ENCODE data around the gene ORAI2.

ORAI2 gene

DNA sequence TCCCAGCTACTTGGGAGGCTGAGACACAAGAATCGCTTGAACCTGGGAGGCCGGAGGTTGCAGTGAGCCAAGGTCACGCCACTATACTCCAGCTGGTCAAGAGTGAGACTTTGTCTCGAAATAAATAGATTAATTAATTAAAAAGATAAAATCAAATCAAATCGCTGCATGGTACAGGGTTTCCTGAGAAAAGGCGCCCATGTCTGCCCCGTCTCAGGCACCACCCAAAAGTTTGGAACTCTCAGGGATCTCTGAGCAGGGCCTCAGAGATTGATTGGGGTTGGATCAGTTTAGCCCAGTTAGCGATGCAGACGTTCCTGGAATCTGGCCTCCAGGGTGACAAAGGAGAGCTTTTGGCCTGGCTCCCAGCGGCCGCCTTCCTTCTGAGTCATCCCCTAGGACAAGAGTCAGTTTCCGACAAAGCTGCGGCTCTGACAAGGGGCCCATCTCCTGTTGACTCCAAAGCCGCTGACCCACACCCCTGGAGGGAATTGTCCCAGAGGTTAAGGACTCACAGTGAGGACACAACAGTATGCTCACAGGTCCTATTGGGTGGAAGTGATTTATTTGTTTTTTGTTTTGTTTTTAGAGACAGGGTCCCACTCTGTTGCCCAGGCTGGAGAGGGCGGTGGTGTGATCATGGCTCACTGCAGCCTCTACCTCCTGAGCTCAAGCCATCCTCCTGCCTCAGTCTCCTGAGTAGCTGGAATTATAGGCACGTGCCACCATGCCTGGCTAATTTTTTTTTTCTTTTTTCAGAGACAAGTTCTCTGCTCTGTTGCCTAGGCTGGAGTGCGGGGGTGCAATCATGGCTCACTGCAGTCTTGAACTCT, 6.8 kb downstream of the ORAI2 start:
- no peaks in the 10 kb centered on the region for H3K27me3 ChIP-seq (ENCODE audit: control insufficient read depth in 2 of 2, insufficient read depth in 2 of 2, low read length in 2 of 2)
- H3K9me3 ChIP-seq (ENCODE audit: control insufficient read depth in 2 of 2, low read length in 2 of 2), result no peaks in the 10 kb centered on the region
- H3K27ac ChIP-seq (ENCODE audit: low read depth in 2 of 2, low read length in 2 of 2), result no peak overlapping the region
- H3K4me3 ChIP-seq (ENCODE audit: low read length in 2 of 2), result no peak overlapping the region
- no peak overlapping the region for H3K9ac ChIP-seq (ENCODE audit: low read depth in 1 of 2, low read length in 2 of 2)
- H3K4me1 ChIP-seq (ENCODE audit: control insufficient read depth in 2 of 2, insufficient read depth in 2 of 2, low read length in 2 of 2), result no peaks in the 10 kb centered on the region
- no peaks in the 10 kb centered on the region for H3K36me3 ChIP-seq (ENCODE audit: control insufficient read depth in 2 of 2, insufficient read depth in 2 of 2, low read length in 2 of 2)

DNA sequence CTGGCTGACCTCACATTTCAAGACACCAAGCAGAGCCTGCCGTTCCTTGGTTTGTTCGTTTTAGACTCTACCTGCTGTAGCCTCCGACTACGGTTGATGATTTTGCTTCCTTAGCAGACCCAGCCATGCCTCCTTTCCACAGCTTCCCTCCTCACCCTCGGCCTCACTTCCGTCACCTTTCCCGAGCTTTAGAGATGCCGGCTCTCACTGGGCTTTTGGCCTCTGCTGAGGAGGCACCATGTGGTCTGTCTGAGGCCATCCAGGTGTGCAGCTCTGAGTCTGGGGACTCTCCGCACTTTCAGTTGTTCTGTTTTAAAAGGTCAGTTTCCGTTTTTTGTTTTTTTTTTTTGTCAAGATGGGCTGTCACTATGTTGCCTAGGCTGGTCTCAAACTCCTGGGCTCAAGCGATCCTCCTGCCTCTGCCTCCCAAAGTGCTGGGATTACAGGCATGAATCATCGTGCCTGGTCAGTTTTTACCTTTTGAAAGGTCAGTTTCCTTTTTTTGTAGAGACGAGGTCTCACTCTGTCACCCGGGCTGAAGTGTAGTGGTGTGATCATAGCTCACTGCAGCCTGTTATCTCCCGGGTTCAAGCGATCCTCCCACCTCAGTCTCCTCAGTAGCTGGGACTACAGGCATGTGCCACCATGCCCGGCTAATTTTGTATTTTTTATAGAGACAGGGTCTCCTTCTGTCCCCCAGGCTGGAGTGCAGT, 11.7 kb downstream of the ORAI2 start:
- Histone ChIP-seq H3K9me3 (ENCODE audit: control insufficient read depth in 2 of 2, low read length in 2 of 2) (no peaks in the 10 kb centered on the region), H3K27ac (ENCODE audit: low read depth in 2 of 2, low read length in 2 of 2) (peak overlapping the region in 1 of 2 donors; percentile 58), H3K4me1 (ENCODE audit: control insufficient read depth in 2 of 2, insufficient read depth in 2 of 2, low read length in 2 of 2) (no peaks in the 10 kb centered on the region), H3K9ac (ENCODE audit: low read depth in 1 of 2, low read length in 2 of 2) (no peak overlapping the region), H3K4me3 (ENCODE audit: low read length in 2 of 2) (no peak overlapping the region), H3K36me3 (ENCODE audit: control insufficient read depth in 2 of 2, insufficient read depth in 2 of 2, low read length in 2 of 2) (peaks cover 0 to 12% of the 10 kb centered on the region in 2 donors), H3K27me3 (ENCODE audit: control insufficient read depth in 2 of 2, insufficient read depth in 2 of 2, low read length in 2 of 2) (no peaks in the 10 kb centered on the region)

DNA sequence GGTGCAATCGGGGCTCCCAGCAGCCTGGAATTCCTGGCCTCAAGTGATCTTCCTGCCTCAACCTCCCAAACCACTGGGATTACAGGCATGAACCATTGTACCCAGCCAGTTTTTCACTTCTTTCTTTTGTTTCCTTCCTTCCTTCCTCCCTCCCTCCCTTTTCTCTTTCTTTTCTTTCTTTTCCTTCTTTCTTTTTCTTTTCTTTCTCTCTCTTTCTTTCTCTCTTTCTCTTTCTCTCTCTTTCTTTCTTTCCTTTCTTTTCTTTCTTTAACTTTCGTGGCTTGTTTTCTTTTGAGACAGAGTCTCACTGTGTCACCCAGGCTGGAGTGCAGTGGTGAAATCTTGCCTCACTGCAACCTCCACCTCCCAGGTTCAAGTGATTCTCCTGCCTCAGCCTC, 12.3 kb downstream of the ORAI2 start:
- H3K27ac ChIP-seq (ENCODE audit: low read depth in 2 of 2, low read length in 2 of 2), result peak overlapping the region in 1 of 2 donors; percentile 58
- H3K36me3 ChIP-seq (ENCODE audit: control insufficient read depth in 2 of 2, insufficient read depth in 2 of 2, low read length in 2 of 2), result peaks cover 0 to 12% of the 10 kb centered on the region in 2 donors
- H3K9ac ChIP-seq (ENCODE audit: low read depth in 1 of 2, low read length in 2 of 2), result no peak overlapping the region
- no peak overlapping the region for H3K4me3 ChIP-seq (ENCODE audit: low read length in 2 of 2)
- H3K9me3 ChIP-seq (ENCODE audit: control insufficient read depth in 2 of 2, low read length in 2 of 2), result no peaks in the 10 kb centered on the region
- no peaks in the 10 kb centered on the region for H3K27me3 ChIP-seq (ENCODE audit: control insufficient read depth in 2 of 2, insufficient read depth in 2 of 2, low read length in 2 of 2)
- no peaks in the 10 kb centered on the region for H3K4me1 ChIP-seq (ENCODE audit: control insufficient read depth in 2 of 2, insufficient read depth in 2 of 2, low read length in 2 of 2)

DNA sequence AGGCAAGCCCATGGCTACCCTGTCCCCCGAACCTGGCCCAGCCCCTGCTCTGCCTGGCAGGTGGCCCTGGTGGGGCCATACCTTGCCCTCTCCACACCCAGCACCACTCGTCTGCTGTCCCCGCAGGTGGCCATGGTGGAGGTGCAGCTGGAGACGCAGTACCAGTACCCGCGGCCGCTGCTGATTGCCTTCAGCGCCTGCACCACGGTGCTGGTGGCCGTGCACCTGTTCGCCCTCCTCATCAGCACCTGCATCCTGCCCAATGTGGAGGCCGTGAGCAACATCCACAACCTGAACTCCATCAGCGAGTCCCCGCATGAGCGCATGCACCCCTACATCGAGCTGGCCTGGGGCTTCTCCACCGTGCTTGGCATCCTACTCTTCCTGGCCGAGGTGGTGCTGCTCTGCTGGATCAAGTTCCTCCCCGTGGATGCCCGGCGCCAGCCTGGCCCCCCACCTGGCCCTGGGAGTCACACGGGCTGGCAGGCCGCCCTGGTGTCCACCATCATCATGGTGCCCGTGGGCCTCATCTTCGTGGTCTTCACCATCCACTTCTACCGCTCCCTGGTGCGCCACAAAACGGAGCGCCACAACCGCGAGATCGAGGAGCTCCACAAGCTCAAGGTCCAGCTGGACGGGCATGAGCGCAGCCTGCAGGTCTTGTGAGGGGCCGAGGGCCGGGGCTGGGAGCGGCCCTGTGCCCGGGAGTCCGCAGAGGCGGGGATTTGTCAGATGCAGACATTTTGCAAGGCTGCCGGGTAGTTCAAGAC, 13.2 kb downstream of the ORAI2 start:
- peak overlapping the region in 1 of 2 donors; percentile 38 for H3K27ac ChIP-seq (ENCODE audit: low read depth in 2 of 2, low read length in 2 of 2)
- no peaks in the 10 kb centered on the region for H3K27me3 ChIP-seq (ENCODE audit: control insufficient read depth in 2 of 2, insufficient read depth in 2 of 2, low read length in 2 of 2)
- H3K4me1 ChIP-seq (ENCODE audit: control insufficient read depth in 2 of 2, insufficient read depth in 2 of 2, low read length in 2 of 2), result no peaks in the 10 kb centered on the region
- H3K4me3 ChIP-seq (ENCODE audit: low read length in 2 of 2), result no peak overlapping the region
- H3K9me3 ChIP-seq (ENCODE audit: control insufficient read depth in 2 of 2, low read length in 2 of 2), result no peaks in the 10 kb centered on the region
- no peak overlapping the region for H3K9ac ChIP-seq (ENCODE audit: low read depth in 1 of 2, low read length in 2 of 2)
- H3K36me3 ChIP-seq (ENCODE audit: control insufficient read depth in 2 of 2, insufficient read depth in 2 of 2, low read length in 2 of 2), result peaks cover 0 to 12% of the 10 kb centered on the region in 2 donors

DNA sequence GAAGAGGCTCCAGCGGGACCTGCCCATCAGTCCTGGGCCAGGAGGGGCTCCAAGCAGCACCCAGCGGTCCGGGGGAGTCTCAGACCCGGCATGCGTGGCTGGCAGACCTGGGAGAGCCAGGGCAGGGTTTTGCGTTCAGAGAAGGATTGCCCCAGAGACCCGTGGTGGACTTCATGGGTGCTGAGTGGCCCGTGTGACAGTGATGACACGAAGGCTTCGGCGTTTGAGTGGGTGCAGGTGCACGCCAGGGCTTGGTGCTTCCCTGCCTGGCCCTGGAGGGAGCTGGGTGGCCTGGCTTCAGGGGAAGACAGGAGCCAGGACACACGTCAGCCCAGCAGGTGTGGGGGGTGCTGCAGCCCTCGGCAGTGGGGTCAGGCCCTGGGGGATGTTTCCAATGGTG, 13.9 kb downstream of the ORAI2 start:
- Histone ChIP-seq H3K9me3 (ENCODE audit: control insufficient read depth in 2 of 2, low read length in 2 of 2) (no peaks in the 10 kb centered on the region), H3K27me3 (ENCODE audit: control insufficient read depth in 2 of 2, insufficient read depth in 2 of 2, low read length in 2 of 2) (no peaks in the 10 kb centered on the region), H3K9ac (ENCODE audit: low read depth in 1 of 2, low read length in 2 of 2) (no peak overlapping the region), H3K27ac (ENCODE audit: low read depth in 2 of 2, low read length in 2 of 2) (no peak overlapping the region), H3K4me3 (ENCODE audit: low read length in 2 of 2) (no peak overlapping the region), H3K4me1 (ENCODE audit: control insufficient read depth in 2 of 2, insufficient read depth in 2 of 2, low read length in 2 of 2) (no peaks in the 10 kb centered on the region), H3K36me3 (ENCODE audit: control insufficient read depth in 2 of 2, insufficient read depth in 2 of 2, low read length in 2 of 2) (peaks cover 0 to 12% of the 10 kb centered on the region in 2 donors)

DNA sequence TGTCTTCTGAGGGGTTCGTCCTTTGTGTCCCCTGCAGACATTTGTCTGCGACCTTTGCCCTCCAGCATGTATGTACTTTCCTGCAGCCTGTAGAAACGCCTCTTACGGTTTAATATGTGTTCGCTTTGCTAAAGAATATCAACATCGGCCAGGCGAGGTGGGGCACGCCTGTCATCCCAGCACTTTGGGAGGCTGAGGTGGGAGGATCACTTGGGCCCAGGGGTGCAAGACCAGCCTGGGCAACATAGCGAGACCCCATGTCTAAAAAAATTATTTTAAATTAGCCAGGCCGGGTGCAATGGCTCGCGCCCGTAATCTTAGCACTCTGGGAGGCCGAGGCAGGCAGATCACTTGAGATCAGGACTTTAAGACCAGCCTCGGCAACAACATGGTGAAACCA, 15.8 kb downstream of the ORAI2 start:
- Histone ChIP-seq H3K27me3 (ENCODE audit: control insufficient read depth in 2 of 2, insufficient read depth in 2 of 2, low read length in 2 of 2) (no peaks in the 10 kb centered on the region), H3K4me1 (ENCODE audit: control insufficient read depth in 2 of 2, insufficient read depth in 2 of 2, low read length in 2 of 2) (no peaks in the 10 kb centered on the region), H3K9me3 (ENCODE audit: control insufficient read depth in 2 of 2, low read length in 2 of 2) (no peaks in the 10 kb centered on the region), H3K27ac (ENCODE audit: low read depth in 2 of 2, low read length in 2 of 2) (no peak overlapping the region), H3K9ac (ENCODE audit: low read depth in 1 of 2, low read length in 2 of 2) (no peak overlapping the region), H3K4me3 (ENCODE audit: low read length in 2 of 2) (no peak overlapping the region), H3K36me3 (ENCODE audit: control insufficient read depth in 2 of 2, insufficient read depth in 2 of 2, low read length in 2 of 2) (peaks cover 0 to 12% of the 10 kb centered on the region in 2 donors)

DNA sequence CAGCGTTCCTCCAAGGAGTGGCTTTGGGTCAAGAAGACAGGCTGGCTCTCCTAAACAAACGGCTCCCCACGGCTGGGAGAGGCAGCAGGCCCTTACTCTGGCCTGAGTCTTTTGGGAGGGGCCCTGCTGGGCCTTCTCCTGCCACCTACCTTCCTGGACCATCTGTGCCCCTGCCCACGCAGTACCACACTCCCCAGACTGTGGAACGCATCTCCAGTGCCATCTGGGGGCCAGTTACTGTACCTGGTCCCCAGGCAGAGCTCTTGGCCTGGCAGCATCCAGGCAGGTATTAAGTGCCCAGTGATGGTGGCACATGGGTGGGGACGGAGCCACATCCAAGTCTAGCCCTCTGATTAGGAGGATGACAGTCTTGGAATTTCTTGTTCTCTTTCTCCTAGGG, 16.9 kb downstream of the ORAI2 start:
- H3K4me1 ChIP-seq (ENCODE audit: control insufficient read depth in 2 of 2, insufficient read depth in 2 of 2, low read length in 2 of 2), result no peaks in the 10 kb centered on the region
- no peak overlapping the region for H3K4me3 ChIP-seq (ENCODE audit: low read length in 2 of 2)
- no peaks in the 10 kb centered on the region for H3K27me3 ChIP-seq (ENCODE audit: control insufficient read depth in 2 of 2, insufficient read depth in 2 of 2, low read length in 2 of 2)
- H3K9ac ChIP-seq (ENCODE audit: low read depth in 1 of 2, low read length in 2 of 2), result no peak overlapping the region
- no peaks in the 10 kb centered on the region for H3K9me3 ChIP-seq (ENCODE audit: control insufficient read depth in 2 of 2, low read length in 2 of 2)
- H3K27ac ChIP-seq (ENCODE audit: low read depth in 2 of 2, low read length in 2 of 2), result no peak overlapping the region
- peaks cover 0 to 12% of the 10 kb centered on the region in 2 donors for H3K36me3 ChIP-seq (ENCODE audit: control insufficient read depth in 2 of 2, insufficient read depth in 2 of 2, low read length in 2 of 2)

DNA sequence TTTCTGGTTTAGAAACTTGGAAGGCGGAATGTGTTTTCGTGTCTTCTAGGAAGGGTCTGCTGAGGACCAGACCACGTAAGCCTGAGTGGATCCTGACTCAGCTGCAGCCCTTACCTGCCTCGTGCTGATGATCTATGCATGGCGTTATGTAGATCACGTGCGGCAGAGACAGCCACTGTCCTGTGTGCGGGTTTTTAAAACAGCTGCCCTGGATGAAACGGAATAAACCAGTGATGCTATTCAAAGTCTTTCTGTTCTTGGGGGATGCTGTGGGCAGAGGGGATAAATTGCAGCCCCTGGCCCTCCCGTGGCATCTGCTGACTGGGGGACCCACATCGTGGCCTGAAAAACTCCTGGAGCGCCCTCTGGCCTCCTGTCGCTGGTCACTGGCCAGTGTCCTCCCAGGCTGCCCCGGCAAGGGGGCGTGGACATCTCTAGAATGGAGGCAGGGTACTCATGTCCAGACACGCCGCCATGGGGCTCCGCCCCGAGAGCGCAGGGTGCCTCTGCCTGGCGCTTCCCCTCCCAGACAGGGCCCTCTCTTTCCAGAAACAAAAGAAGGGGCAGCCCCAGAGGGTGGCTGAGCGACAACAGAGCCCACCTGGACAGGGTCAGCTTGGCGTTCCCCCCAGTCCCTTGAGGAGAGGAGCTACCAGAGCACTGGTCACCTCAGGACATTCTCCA, 18.1 kb downstream of the ORAI2 start:
- no peak overlapping the region for H3K4me3 ChIP-seq (ENCODE audit: low read length in 2 of 2)
- H3K36me3 ChIP-seq (ENCODE audit: control insufficient read depth in 2 of 2, insufficient read depth in 2 of 2, low read length in 2 of 2), result peaks cover 0 to 12% of the 10 kb centered on the region in 2 donors
- H3K4me1 ChIP-seq (ENCODE audit: control insufficient read depth in 2 of 2, insufficient read depth in 2 of 2, low read length in 2 of 2), result no peaks in the 10 kb centered on the region
- H3K27ac ChIP-seq (ENCODE audit: low read depth in 2 of 2, low read length in 2 of 2), result no peak overlapping the region
- no peak overlapping the region for H3K9ac ChIP-seq (ENCODE audit: low read depth in 1 of 2, low read length in 2 of 2)
- H3K9me3 ChIP-seq (ENCODE audit: control insufficient read depth in 2 of 2, low read length in 2 of 2), result no peaks in the 10 kb centered on the region
- H3K27me3 ChIP-seq (ENCODE audit: control insufficient read depth in 2 of 2, insufficient read depth in 2 of 2, low read length in 2 of 2), result no peaks in the 10 kb centered on the region

DNA sequence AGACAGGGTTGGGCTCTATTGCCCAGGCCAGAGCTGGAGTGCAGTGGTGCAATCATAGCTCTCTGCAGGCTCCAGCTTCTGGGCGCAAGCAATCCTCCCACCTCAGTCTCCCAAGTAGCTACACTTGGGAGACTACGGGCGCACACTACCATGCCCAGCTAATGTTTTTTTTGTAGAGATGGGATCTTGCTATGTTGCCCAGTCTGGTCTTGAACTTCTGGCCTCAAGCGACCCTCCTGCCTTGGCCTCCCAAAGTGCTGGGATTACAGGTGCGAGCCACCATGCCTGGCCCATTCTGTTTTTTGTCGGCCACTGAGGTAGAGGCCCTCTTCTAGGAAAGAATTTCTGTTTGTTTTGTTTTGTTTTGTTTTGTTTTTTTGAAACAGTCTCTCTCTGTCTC, 19.1 kb downstream of the ORAI2 start:
- H3K27me3 ChIP-seq (ENCODE audit: control insufficient read depth in 2 of 2, insufficient read depth in 2 of 2, low read length in 2 of 2), result no peaks in the 10 kb centered on the region
- no peak overlapping the region for H3K27ac ChIP-seq (ENCODE audit: low read depth in 2 of 2, low read length in 2 of 2)
- H3K9me3 ChIP-seq (ENCODE audit: control insufficient read depth in 2 of 2, low read length in 2 of 2), result no peaks in the 10 kb centered on the region
- H3K4me1 ChIP-seq (ENCODE audit: control insufficient read depth in 2 of 2, insufficient read depth in 2 of 2, low read length in 2 of 2), result no peaks in the 10 kb centered on the region
- H3K4me3 ChIP-seq (ENCODE audit: low read length in 2 of 2), result no peak overlapping the region
- H3K9ac ChIP-seq (ENCODE audit: low read depth in 1 of 2, low read length in 2 of 2), result no peak overlapping the region
- H3K36me3 ChIP-seq (ENCODE audit: control insufficient read depth in 2 of 2, insufficient read depth in 2 of 2, low read length in 2 of 2), result peaks cover 0 to 11% of the 10 kb centered on the region in 2 donors

Measured in mucosa of rectum (tissue), 2 donors.